H1 (cell line): ENCODE results near the gene CHRNG. TPM values are rescaled to one million over a fixed set of nuclear protein-coding genes. Genes with fewer than 3 reads are reported as not detected.

Experiments
- CTCF ChIA-PET: fragments of 300-600 bp; sonication (Branson Sonifier 250); formaldehyde crosslinking; loops from one replicate; lab custom pipeline; 2021; ENCODE audit not compliant: partially characterized antibody; lab: Charles Lee
- POLR2A ChIA-PET: fragments of 300-600 bp; sonication (Branson Sonifier 250); formaldehyde crosslinking; loops from one replicate; lab custom pipeline; 2021; ENCODE audit warnings: inconsistent platforms; ENCODE audit not compliant: partially characterized antibody; lab: Charles Lee
- DNase-seq, 2 experiments: peaks; one replicate each; pipeline versions ENCODE4 v3.0.0 to v3.0.0-alpha.2; 2010 to 2022; ENCODE audit warnings: low spot score in 2 of 2, low read depth in 1 of 2, mixed read lengths in 1 of 2
- FAIRE-seq: peaks from 2 replicates; lab custom pipeline; 2011; peaks lifted over from hg19 to GRCh38; lab: Jason Lieb, UNC
- H2AFZ ChIP-seq: 2 replicates; pipeline ENCODE4 v1.8.1; 2012; ENCODE audit warnings: low read length, inconsistent platforms
- H2AK5ac ChIP-seq: 2 replicates; pipeline ENCODE4 v1.6.1; 2013; ENCODE audit warnings: low read depth, low read length
- H2BK120ac ChIP-seq: replicated peaks from 2 replicates; pipeline ENCODE3; 2013; ENCODE audit warnings: low read depth, low read length, inconsistent platforms
- H2BK12ac ChIP-seq: 2 replicates; pipeline ENCODE4 v1.6.1; 2013; ENCODE audit warnings: low read depth, low read length
- H2BK15ac ChIP-seq: 2 replicates; pipeline ENCODE4 v1.6.1; 2013; ENCODE audit warnings: low read length
- H2BK20ac ChIP-seq: 2 replicates; pipeline ENCODE4 v1.6.1; 2013; ENCODE audit warnings: low read length
- H2BK5ac ChIP-seq: 2 replicates; pipeline ENCODE4 v1.6.1; 2013; ENCODE audit warnings: low read depth, low read length
- H3K14ac ChIP-seq: 2 replicates; pipeline ENCODE4 v1.6.1; 2013; ENCODE audit warnings: inconsistent platforms; ENCODE audit not compliant: insufficient read length
- H3K18ac ChIP-seq: 2 replicates; pipeline ENCODE4 v1.6.1; 2013; ENCODE audit warnings: low read length; ENCODE audit errors: extremely low read depth
- H3K23ac ChIP-seq: 2 replicates; pipeline ENCODE4 v1.6.1; 2013; ENCODE audit warnings: inconsistent platforms; ENCODE audit not compliant: insufficient read length
- H3K23me2 ChIP-seq: 2 replicates; pipeline ENCODE4 v1.6.1; 2013; ENCODE audit warnings: low read depth, low read length
- H3K27ac ChIP-seq: 2 replicates; pipeline ENCODE4 v1.6.1; 2011; ENCODE audit warnings: low read depth, low read length, inconsistent platforms
- H3K27me3 ChIP-seq, 4 experiments: replicated peaks in 1 of 4; 1 replicate in 1 of 4; 2 replicates in 3 of 4; pipeline versions ENCODE4 v1.6.1 to v1.8.1; 2011 to 2013; ENCODE audit warnings: low read length in 3 of 4, mild to moderate bottlenecking in 3 of 4, inconsistent platforms in 2 of 4, mixed read lengths in 2 of 4, moderate library complexity in 1 of 4; ENCODE audit not compliant: control insufficient read depth in 3 of 4, insufficient read depth in 3 of 4; ENCODE audit errors: extremely low read depth in 1 of 4
- H3K36me3 ChIP-seq, 4 experiments: 2 replicates each; pipeline versions ENCODE4 v1.6.1 to v1.8.1; 2011 to 2013; ENCODE audit warnings: mild to moderate bottlenecking in 4 of 4, low read length in 3 of 4, moderate library complexity in 2 of 4, control low read depth in 1 of 4, inconsistent platforms in 1 of 4; ENCODE audit not compliant: insufficient read depth in 4 of 4, control insufficient read depth in 2 of 4
- H3K4ac ChIP-seq: replicated peaks from 2 replicates; pipeline ENCODE3; 2013; ENCODE audit warnings: low read length, low read depth, mixed read lengths, inconsistent platforms; ENCODE audit not compliant: insufficient read length
- H3K4me1 ChIP-seq, 4 experiments: replicated peaks in 1 of 4; 1 replicate in 1 of 4; 2 replicates in 3 of 4; pipeline versions ENCODE4 v1.6.1 to v1.8.1; 2011 to 2013; ENCODE audit warnings: low read length in 3 of 4, inconsistent platforms in 2 of 4, mixed read lengths in 1 of 4; ENCODE audit not compliant: insufficient read depth in 4 of 4, control insufficient read depth in 3 of 4
- H3K4me2 ChIP-seq, 2 experiments: 2 replicates each; pipeline versions ENCODE4 v1.6.1 to v1.8.1; 2011 to 2013; ENCODE audit warnings: low read depth in 2 of 2, low read length in 2 of 2, control low read depth in 1 of 2, inconsistent platforms in 1 of 2, mild to moderate bottlenecking in 1 of 2; ENCODE audit not compliant: insufficient read depth in 1 of 2
- H3K4me3 ChIP-seq, 4 experiments: fragments of 200-600, 300-600 bp in 1 of 4; sonication (generic), shearing (Covaris generic), sonication (Bioruptor Twin) in 1 of 4; 2 replicates each; pipeline versions ENCODE4 v1.5.1 to v1.8.1; 2011 to 2016; ENCODE audit warnings: low read length in 4 of 4, low read depth in 3 of 4, control low read depth in 2 of 4, inconsistent platforms in 2 of 4, mild to moderate bottlenecking in 2 of 4, mixed read lengths in 1 of 4, moderate library complexity in 1 of 4; ENCODE audit not compliant: insufficient read depth in 2 of 4; ENCODE audit errors: extremely low read depth in 1 of 4
- H3K56ac ChIP-seq: replicated peaks from 2 replicates; pipeline ENCODE3; 2013; ENCODE audit warnings: low read depth, mild to moderate bottlenecking, mixed read lengths, low read length, inconsistent platforms; ENCODE audit not compliant: insufficient read length
- H3K79me1 ChIP-seq: 2 replicates; pipeline ENCODE4 v1.6.1; 2013; ENCODE audit warnings: low read depth, low read length, control low read depth
- H3K79me2 ChIP-seq, 2 experiments: 2 replicates each; pipeline versions ENCODE4 v1.6.1 to v1.8.1; 2012 to 2013; ENCODE audit warnings: low read length in 2 of 2, mild to moderate bottlenecking in 2 of 2, inconsistent platforms in 1 of 2; ENCODE audit not compliant: insufficient read depth in 2 of 2, control insufficient read depth in 1 of 2
- H3K9ac ChIP-seq, 4 experiments: replicated peaks in 1 of 4; 1 replicate in 1 of 4; 2 replicates in 3 of 4; pipeline versions ENCODE4 v1.6.1 to v1.8.1; 2011 to 2013; ENCODE audit warnings: low read depth in 3 of 4, low read length in 3 of 4, control low read depth in 2 of 4, mild to moderate bottlenecking in 2 of 4, moderate library complexity in 2 of 4, inconsistent platforms in 1 of 4; ENCODE audit errors: extremely low read depth in 1 of 4
- H3K9me3 ChIP-seq, 2 experiments: 2 replicates each; pipeline versions ENCODE4 v1.6.1 to v1.8.1; 2012 to 2013; ENCODE audit warnings: mild to moderate bottlenecking in 2 of 2, moderate library complexity in 2 of 2, control low read depth in 1 of 2, inconsistent platforms in 1 of 2, low read depth in 1 of 2, low read length in 1 of 2, mixed read lengths in 1 of 2; ENCODE audit not compliant: insufficient read depth in 2 of 2
- H4K20me1 ChIP-seq, 2 experiments: replicated peaks in 1 of 2; 2 replicates each; pipeline versions ENCODE3 to v1.8.1; 2011 to 2013; ENCODE audit warnings: inconsistent platforms in 2 of 2, low read length in 2 of 2, mild to moderate bottlenecking in 1 of 2; ENCODE audit not compliant: insufficient read depth in 2 of 2, control insufficient read depth in 1 of 2
- H4K5ac ChIP-seq: 2 replicates; pipeline ENCODE4 v1.6.1; 2013; ENCODE audit warnings: low read length, low read depth, mixed read lengths, inconsistent platforms; ENCODE audit not compliant: insufficient read length
- H4K8ac ChIP-seq: 2 replicates; pipeline ENCODE4 v1.8.0; 2013; ENCODE audit warnings: mild to moderate bottlenecking, moderate library complexity, low read length, inconsistent platforms; ENCODE audit not compliant: insufficient read depth; ENCODE audit errors: extremely low read depth
- H4K91ac ChIP-seq: replicated peaks from 2 replicates; pipeline ENCODE3; 2013; ENCODE audit warnings: low read length, mixed read lengths, inconsistent platforms; ENCODE audit not compliant: insufficient read length
- PHF8 ChIP-seq: fragments of 200-600 bp; sonication (generic); conservative IDR thresholded peaks from 2 replicates; pipeline ENCODE4 v1.7.1; 2012; ENCODE audit warnings: low read depth, mild to moderate bottlenecking, inconsistent platforms, low read length, moderate library complexity
- RXRA ChIP-seq: IDR thresholded peaks from 2 replicates; pipeline ENCODE4 v1.6.1; 2011; ENCODE audit warnings: low read depth, mild to moderate bottlenecking, low read length, moderate library complexity; ENCODE audit not compliant: insufficient read depth
- SP1 ChIP-seq: IDR thresholded peaks from 2 replicates; pipeline ENCODE4 v1.6.1; 2011; ENCODE audit warnings: low read depth, low read length
- SUZ12 ChIP-seq: fragments of 200-600 bp; sonication (generic); IDR thresholded peaks from 2 replicates; pipeline ENCODE4 v1.6.1; 2012; ENCODE audit warnings: mild to moderate bottlenecking, inconsistent platforms, low read length, moderate library complexity, mixed read lengths
- TAF1 ChIP-seq: IDR thresholded peaks from 2 replicates; pipeline ENCODE4 v1.6.1; 2011; ENCODE audit warnings: mild to moderate bottlenecking, low read depth, low read length
- TAF7 ChIP-seq: optimal IDR thresholded peaks from 2 replicates; pipeline ENCODE3; 2011; ENCODE audit warnings: low read depth, mild to moderate bottlenecking, inconsistent platforms, low read length, moderate library complexity, borderline replicate concordance
- WGBS, 2 experiments: shearing (Covaris generic) in 1 of 2; methylation state at CpG; one replicate each; pipeline versions ENCODE4 v1.1.6 to v1.1.7; 2013 to 2015; ENCODE audit warnings: low lambda C conversion rate in 2 of 2, mixed read lengths in 2 of 2, inconsistent platforms in 1 of 2, low coverage in 1 of 2, missing lambda C conversion rate in 1 of 2; ENCODE audit not compliant: insufficient replicate concordance in 2 of 2, insufficient coverage in 1 of 2, insufficient read length in 1 of 2; ENCODE audit errors: extremely low coverage in 1 of 2, missing lambda C conversion rate in 1 of 2; 5-methylcytosine and 5-hydroxymethylcytosine counted together
- polyA plus RNA-seq, 7 experiments: library from polyadenylated mRNA; depleted of rRNA in 3 of 7; stranded (reverse) in 5 of 7; unstranded in 2 of 7; fragments of >200 nt in 5 of 7; fragments of 200-250 nt in 2 of 7; gene quantifications; 1 replicate in 5 of 7; 2 replicates in 1 of 7; 4 replicates in 1 of 7; pipeline versions ENCODE4 v1.2.1 to v1.2.3, GENCODE V29; 2011 to 2013; ENCODE audit warnings: missing spikeins in 2 of 7, mixed read lengths in 2 of 7
- total RNA-seq: library from RNA; stranded (reverse); fragmentation: NEBNext Ultra II Directional; extraction: Animal tissue kit (Norgen Biotek cat#: 25700); gene quantifications from 2 replicates; pipeline ENCODE4 v1.2.1, GENCODE V29; 2021

CHRNG gene
- total and polyA plus RNA-seq, 2 of the 8 experiments (the other 6 are each of a cell fraction or from before 2014, with no cell fraction given), result 0.05 TPM; not detected in 1

DNA sequence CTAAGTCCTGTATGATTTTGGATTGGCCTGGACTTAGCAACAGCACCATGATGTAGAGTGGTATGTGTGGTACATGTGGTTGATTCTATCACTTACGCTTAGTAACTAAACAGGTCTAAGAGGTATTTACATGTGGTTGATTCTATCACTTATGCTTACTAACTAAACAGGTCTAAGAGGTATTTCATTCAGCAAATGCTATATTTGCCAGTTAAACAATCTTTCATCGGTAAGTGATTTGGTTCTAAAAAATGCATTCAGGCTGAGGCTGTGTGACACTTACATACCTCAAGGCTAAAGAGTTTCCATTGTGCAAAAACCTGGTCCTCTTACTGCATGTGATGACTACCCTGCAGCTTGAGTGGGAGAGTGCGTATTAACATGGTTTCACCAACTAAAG lies 24.1 kb downstream of the CHRNG start:
- 54% methylated on average over 3 of the region's 3 CpGs; no CpG with 5 or more reads in 1 of the 2 experiments for WGBS, 2 experiments
- H3K56ac ChIP-seq, result no peak overlapping the region
- H2BK5ac ChIP-seq, result no peak overlapping the region
- H4K8ac ChIP-seq, result no peak overlapping the region
- no peak overlapping the region for H2AK5ac ChIP-seq
- H3K79me1 ChIP-seq, result peaks cover 2% of the 10 kb centered on the region; the same call in 1 of the 2 replicates
- FAIRE-seq, result no peak
- H3K18ac ChIP-seq, result no peak overlapping the region
- H3K14ac ChIP-seq, result no peak overlapping the region
- peaks cover 5 to 69% (median 39%) of the 10 kb centered on the region in 4 experiments for H3K36me3 ChIP-seq
- no peak overlapping the region for H3K9ac ChIP-seq
- H3K27me3 ChIP-seq, result no peaks in the 10 kb centered on the region
- TF ChIP-seq TAF1 (no peak), SUZ12 (no peak), PHF8 (no peak), TAF7 (no peak), RXRA (no peak), SP1 (no peak)
- TF ChIP-seq, all 59 proteins: peak for 0
- Histone ChIP-seq H3K23me2 (no peaks in the 10 kb centered on the region), H4K91ac (no peak overlapping the region), H3K4ac (no peak overlapping the region), H3K79me2 (no peaks in the 10 kb centered on the region), H2BK20ac (no peak overlapping the region), H3K27ac (no peak overlapping the region), H2AFZ (no peak overlapping the region), H2BK120ac (no peak overlapping the region), H3K9me3 (no peaks in the 10 kb centered on the region), H3K4me1 (no peaks in the 10 kb centered on the region), H2BK12ac (no peak overlapping the region), H3K23ac (no peak overlapping the region), H4K5ac (no peak overlapping the region), H3K4me2 (no peak overlapping the region), H3K4me3 (no peak overlapping the region), H2BK15ac (no peak overlapping the region), H4K20me1 (peaks cover 0 to 3% of the 10 kb centered on the region in 2 experiments)
- no peak for DNase-seq
- CTCF ChIA-PET, result interaction anchor here (0.6 to 2.1 kb wide), 4 partner anchors 9 to 493 kb away, joined by 3 to 8 read pairs (median 5); no protein-coding TSS in a partner anchor
- POLR2A ChIA-PET, result interaction anchor here (1.3 to 2.6 kb wide), 3 partner anchors 8 to 12 kb away, joined by 3 to 20 read pairs (median 4); partner anchors contain the start of genes EIF4E2 and TIGD1
